Right lobe of liver (tissue), 4 donors: ENCODE measurements around the gene CSN1S1.

Source experiments
- CTCF ChIP-seq, 4 donors: fragments of 200-600 bp in 3 of 4; fragments of 450-650 bp in 1 of 4; IDR thresholded peaks; one replicate each; pipeline versions ENCODE4 v1.5.1 to v1.8.0; 2016 to 2022; ENCODE audit warnings: antibody characterized with exemption in 4 of 4, mild to moderate bottlenecking in 2 of 4
- POLR2A ChIP-seq: fragments of 450-650 bp; IDR thresholded peaks from one replicate; pipeline ENCODE4 v1.6.1; 2017; ENCODE audit warnings: antibody characterized with exemption, mild to moderate bottlenecking
- donor health status: DM: no; HTN: no; CAD: no.
- donor health status: DM: no; HTN: no; CAD: no.
- donor health status: DM: no; HTN: yes; CAD: no.

GRCh38 chr4:69951602-69952001 lies 20.7 kb downstream of the CSN1S1 start:
- no peak for TF ChIP-seq POLR2A
- no peak for TF ChIP-seq CTCF (IDR thresholded peaks at IDR 0.05)
